NCI-H510A (cell line): ENCODE measurements around the gene OSBPL2.

Experiments used
- DNase-seq: peaks from one replicate; lab custom pipeline; 2025; lab: John Stamatoyannopoulos, UW

OSBPL2 gene

GRCh38 chr20:62237801-62238568, at the start of gene OSBPL2:
Gene OSBPL2 (plus strand): TSS chr20:62238521. CDS start chr20:62256185, 17,664 bp downstream.
- peak; percentile 97 for DNase-seq

DNA sequence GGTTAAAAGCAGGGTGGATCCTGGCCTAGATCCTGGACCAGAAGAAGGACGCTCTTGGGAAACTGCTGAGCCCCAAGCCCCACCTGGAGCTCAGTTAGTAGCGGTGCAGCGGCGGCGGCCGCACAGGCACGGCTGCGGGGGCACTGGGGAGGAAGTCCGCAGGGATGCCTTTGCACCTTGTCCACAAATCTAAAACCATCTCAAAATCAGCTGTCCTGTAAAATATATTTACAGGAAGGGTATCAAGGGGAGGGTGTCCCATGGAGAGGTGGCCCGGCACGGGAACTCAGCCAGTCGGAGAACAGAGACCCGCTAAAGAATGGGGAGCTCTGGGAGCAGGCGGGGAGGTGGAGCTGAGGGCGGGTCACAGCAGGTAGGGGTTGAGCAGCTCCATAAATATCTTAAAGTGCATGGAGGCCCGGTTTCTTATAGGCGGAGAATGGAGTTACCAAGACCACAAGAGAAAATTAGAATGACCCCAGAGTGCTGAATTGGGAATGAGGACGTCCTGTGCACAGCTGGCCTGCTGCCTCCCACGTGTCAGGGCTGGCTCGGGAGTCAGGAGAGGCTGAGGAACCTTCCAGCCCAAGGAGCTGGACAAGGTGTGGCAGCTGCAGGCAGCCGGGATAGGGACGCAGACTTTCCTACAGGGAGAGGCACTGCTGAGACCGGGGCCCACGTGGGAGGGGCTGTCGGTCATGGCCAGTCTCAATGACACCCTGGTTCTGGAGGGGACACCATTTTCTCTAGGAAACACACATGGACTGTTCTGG, 47.5 kb upstream of the OSBPL2 start:
- no peak for DNase-seq

GRCh38 chr20:62191781-62192559, 46.4 kb upstream of the OSBPL2 start:
- DNase-seq, result no peak

DNA sequence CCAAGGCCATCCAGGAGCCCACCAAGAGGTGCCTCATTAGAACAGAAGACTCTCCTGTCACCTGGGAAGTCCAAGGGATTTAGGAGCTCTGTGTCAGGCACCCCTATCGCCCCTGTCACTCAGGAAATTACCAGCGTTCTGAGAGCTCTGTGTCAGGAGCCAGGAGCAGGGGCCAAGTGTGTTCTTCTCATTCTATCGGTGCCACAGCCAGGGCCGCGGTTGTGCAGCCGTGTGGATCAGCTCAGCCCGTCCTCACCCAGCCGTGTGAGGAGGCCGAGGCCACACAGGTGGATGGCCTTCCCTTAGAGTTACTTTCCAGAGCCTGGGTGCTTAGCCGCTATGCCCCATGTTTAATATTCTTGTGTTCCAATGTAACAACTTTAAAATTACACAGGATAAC, 45.7 kb upstream of the OSBPL2 start:
- DNase-seq, result no peak

GRCh38 chr20:62193079-62194025, 45.0 kb upstream of the OSBPL2 start:
- no peak for DNase-seq

DNA sequence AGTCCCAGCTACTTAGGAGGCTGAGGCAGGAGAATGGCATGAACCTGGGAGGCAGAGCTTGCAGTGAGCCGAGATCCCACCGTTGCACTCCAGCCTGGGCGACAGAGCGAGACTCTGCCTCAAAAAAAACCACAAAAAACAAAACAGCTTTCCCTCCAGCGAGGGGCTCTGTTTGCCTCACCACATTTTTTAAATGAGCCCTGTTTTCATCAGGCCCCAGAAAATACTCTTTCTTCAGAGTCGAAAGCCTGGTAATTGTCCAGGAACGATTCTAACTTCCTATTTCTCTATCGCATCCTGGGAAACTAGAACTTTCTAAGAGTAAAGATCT, 43.3 kb upstream of the OSBPL2 start:
- DNase-seq, result no peak

GRCh38 chr20:62195736-62196135, 42.6 kb upstream of the OSBPL2 start:
- DNase-seq, result no peak

DNA sequence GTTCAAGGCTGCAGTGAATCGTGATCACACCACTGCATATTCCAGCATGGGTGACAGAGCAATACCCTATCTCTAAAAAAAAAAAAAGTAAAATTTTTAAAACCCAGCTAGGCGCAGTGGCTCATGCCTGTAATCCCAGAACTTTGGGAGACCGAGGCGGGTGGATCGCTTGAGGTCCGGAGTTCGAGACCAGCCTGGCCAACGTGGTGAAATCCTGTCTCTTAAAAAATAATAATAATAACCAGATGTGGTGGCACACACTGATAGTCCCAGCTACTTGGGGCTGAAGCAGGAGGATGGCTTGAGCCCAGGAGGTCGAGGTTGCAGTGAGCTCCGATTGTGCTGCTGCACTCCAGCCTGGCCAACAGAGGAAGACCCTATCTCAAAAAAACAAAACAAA, 42.0 kb upstream of the OSBPL2 start:
- no peak for DNase-seq

GRCh38 chr20:62197311-62197710, 41.0 kb upstream of the OSBPL2 start:
- DNase-seq, result no peak

DNA sequence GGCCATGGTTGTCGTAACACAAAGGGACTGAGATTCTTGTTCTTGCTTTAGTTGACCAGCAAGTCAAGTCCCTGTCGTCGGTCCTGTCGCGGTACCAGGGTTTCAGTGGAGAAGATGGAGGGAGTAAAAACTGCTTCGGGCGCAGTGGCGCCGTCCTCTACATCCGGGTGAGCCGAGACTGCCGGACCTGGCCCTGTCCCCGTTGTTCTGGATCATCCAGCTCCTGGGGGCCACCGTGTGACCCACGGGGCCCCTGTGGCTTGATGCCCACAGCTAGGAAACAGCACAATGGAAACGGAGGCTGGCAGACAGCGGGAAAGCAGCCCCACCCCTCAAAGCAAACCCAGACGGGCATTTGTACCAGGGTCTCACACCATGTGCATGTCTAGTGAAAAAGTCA, 40.5 kb upstream of the OSBPL2 start:
- no peak for DNase-seq

GRCh38 chr20:62198496-62198895, 39.8 kb upstream of the OSBPL2 start:
- no peak for DNase-seq

DNA sequence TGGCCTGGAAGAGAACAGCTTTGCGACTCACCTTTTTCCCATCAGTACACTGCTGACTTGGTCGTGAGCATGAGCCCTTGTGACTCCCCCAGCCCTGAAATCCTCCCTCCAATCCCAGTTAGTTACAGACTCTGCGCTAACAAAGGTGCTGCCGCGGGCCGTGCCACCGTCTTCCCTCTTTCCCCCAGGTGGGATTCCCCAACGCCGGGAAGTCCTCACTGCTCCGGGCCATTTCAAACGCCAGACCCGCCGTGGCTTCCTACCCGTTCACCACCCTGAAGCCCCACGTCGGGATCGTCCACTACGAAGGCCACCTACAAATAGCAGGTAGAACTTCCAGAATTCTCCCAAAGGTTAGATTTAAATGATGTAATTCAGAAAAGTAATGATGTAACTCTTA, 39.4 kb upstream of the OSBPL2 start:
- DNase-seq, result no peak

- DNase-seq, result no peak
These were observed 37.7 kb upstream of the OSBPL2 start for GRCh38 chr20:62200491-62201172.

GRCh38 chr20:62201173-62202082, 36.9 kb upstream of the OSBPL2 start:
- peak; percentile 72 for DNase-seq

GRCh38 chr20:62202083-62202395, 36.3 kb upstream of the OSBPL2 start:
- no peak for DNase-seq

DNA sequence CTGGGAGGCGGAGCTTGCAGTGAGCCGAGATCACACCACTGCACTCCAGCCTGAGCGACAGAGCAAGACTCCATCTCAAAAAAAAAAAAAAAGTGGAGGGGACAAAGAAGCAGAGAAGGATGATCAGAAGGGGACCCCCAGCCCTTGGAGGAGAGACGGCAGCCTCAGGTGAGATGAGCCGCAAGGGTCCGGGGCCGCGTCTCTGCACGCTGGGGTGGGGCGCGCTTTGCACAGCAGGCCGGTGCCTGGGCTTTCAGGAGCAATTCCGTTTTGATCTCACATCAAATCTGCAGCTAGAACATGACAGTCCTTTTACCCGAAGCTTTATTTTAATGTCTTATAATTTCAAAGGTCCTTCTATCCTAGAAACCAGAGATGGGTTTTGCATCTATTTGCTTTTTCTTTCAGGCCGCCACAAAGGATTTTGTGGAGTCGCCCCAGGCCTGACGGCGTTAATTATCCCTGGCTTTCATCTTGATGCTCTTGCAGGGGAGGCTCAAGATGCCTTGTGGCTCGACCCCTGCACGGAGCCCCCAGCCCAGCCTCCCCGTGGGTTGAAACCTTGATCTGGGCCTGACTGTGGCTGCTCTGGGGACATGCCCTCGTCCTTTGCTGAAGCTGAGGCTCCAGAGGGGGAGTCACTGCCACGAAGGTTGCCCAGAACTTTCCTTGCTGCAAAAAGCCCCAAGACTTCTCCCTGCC, 35.5 kb upstream of the OSBPL2 start:
- no peak for DNase-seq

GRCh38 chr20:62203378-62204030, 34.8 kb upstream of the OSBPL2 start:
- no peak for DNase-seq

DNA sequence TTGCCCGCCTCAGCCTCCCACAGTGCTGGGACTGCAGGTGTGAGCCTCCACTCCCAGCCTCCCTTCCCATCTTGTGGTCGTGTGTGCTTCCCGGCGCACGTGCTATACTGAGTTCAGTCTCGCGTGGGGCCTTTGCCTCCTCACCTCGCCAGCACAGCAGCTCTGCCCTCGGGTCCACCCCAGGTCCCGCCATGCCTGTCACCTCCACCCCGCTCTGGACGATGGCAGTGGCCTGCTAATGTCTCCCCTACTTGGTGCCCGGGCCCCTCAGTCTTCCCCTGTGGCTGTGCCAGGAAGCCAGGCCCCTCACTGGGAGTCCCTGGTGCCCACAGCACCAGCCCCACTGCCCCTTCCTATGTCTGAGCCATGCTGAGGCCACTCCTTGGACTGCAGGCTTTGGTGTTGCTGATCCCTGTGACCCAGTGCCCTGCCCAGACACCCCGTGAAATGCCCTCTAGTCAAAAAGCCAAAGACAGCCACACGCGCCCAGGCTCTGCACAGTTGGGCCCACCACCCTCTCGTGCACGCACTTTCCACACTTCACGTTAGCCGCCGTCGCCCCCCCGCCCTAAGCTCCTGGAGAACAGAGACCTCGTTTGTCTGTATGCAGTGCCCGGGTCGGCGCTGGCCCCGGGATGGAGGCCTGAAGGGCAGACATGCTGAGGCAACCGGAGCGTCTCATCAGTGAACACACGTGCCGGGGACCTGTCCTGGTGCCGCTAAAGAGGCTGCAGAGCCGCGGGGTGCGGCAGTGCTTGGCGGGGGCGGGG, 32.5 kb upstream of the OSBPL2 start:
- no peak for DNase-seq
